H1 (cell line): ENCODE data around the gene NKTR. TPM values are rescaled to one million over a fixed set of nuclear protein-coding genes. Genes with fewer than 3 reads are reported as not detected.

ENCODE experiments used
- CTCF ChIA-PET: fragments of 300-600 bp; sonication (Branson Sonifier 250); formaldehyde crosslinking; loops from one replicate; lab custom pipeline; 2021; ENCODE audit not compliant: partially characterized antibody; lab: Charles Lee
- POLR2A ChIA-PET: fragments of 300-600 bp; sonication (Branson Sonifier 250); formaldehyde crosslinking; loops from one replicate; lab custom pipeline; 2021; ENCODE audit warnings: inconsistent platforms; ENCODE audit not compliant: partially characterized antibody; lab: Charles Lee
- DNase-seq, 2 experiments: peaks; one replicate each; pipeline versions ENCODE4 v3.0.0 to v3.0.0-alpha.2; 2010 to 2022; ENCODE audit warnings: low spot score in 2 of 2, low read depth in 1 of 2, mixed read lengths in 1 of 2
- FAIRE-seq: peaks from 2 replicates; lab custom pipeline; 2011; peaks lifted over from hg19 to GRCh38; lab: Jason Lieb, UNC
- H2AFZ ChIP-seq: 2 replicates; pipeline ENCODE4 v1.8.1; 2012; ENCODE audit warnings: low read length, inconsistent platforms
- H2AK5ac ChIP-seq: 2 replicates; pipeline ENCODE4 v1.6.1; 2013; ENCODE audit warnings: low read depth, low read length
- H2BK120ac ChIP-seq: replicated peaks from 2 replicates; pipeline ENCODE3; 2013; ENCODE audit warnings: low read depth, low read length, inconsistent platforms
- H2BK12ac ChIP-seq: 2 replicates; pipeline ENCODE4 v1.6.1; 2013; ENCODE audit warnings: low read depth, low read length
- H2BK15ac ChIP-seq: 2 replicates; pipeline ENCODE4 v1.6.1; 2013; ENCODE audit warnings: low read length
- H2BK20ac ChIP-seq: 2 replicates; pipeline ENCODE4 v1.6.1; 2013; ENCODE audit warnings: low read length
- H2BK5ac ChIP-seq: 2 replicates; pipeline ENCODE4 v1.6.1; 2013; ENCODE audit warnings: low read depth, low read length
- H3K14ac ChIP-seq: 2 replicates; pipeline ENCODE4 v1.6.1; 2013; ENCODE audit warnings: inconsistent platforms; ENCODE audit not compliant: insufficient read length
- H3K18ac ChIP-seq: 2 replicates; pipeline ENCODE4 v1.6.1; 2013; ENCODE audit warnings: low read length; ENCODE audit errors: extremely low read depth
- H3K23ac ChIP-seq: 2 replicates; pipeline ENCODE4 v1.6.1; 2013; ENCODE audit warnings: inconsistent platforms; ENCODE audit not compliant: insufficient read length
- H3K23me2 ChIP-seq: 2 replicates; pipeline ENCODE4 v1.6.1; 2013; ENCODE audit warnings: low read depth, low read length
- H3K27ac ChIP-seq: 2 replicates; pipeline ENCODE4 v1.6.1; 2011; ENCODE audit warnings: low read depth, low read length, inconsistent platforms
- H3K27me3 ChIP-seq, 4 experiments: replicated peaks in 1 of 4; 1 replicate in 1 of 4; 2 replicates in 3 of 4; pipeline versions ENCODE4 v1.6.1 to v1.8.1; 2011 to 2013; ENCODE audit warnings: low read length in 3 of 4, mild to moderate bottlenecking in 3 of 4, inconsistent platforms in 2 of 4, mixed read lengths in 2 of 4, moderate library complexity in 1 of 4; ENCODE audit not compliant: control insufficient read depth in 3 of 4, insufficient read depth in 3 of 4; ENCODE audit errors: extremely low read depth in 1 of 4
- H3K36me3 ChIP-seq, 4 experiments: 2 replicates each; pipeline versions ENCODE4 v1.6.1 to v1.8.1; 2011 to 2013; ENCODE audit warnings: mild to moderate bottlenecking in 4 of 4, low read length in 3 of 4, moderate library complexity in 2 of 4, control low read depth in 1 of 4, inconsistent platforms in 1 of 4; ENCODE audit not compliant: insufficient read depth in 4 of 4, control insufficient read depth in 2 of 4
- H3K4ac ChIP-seq: replicated peaks from 2 replicates; pipeline ENCODE3; 2013; ENCODE audit warnings: low read length, low read depth, mixed read lengths, inconsistent platforms; ENCODE audit not compliant: insufficient read length
- H3K4me1 ChIP-seq, 4 experiments: replicated peaks in 1 of 4; 1 replicate in 1 of 4; 2 replicates in 3 of 4; pipeline versions ENCODE4 v1.6.1 to v1.8.1; 2011 to 2013; ENCODE audit warnings: low read length in 3 of 4, inconsistent platforms in 2 of 4, mixed read lengths in 1 of 4; ENCODE audit not compliant: insufficient read depth in 4 of 4, control insufficient read depth in 3 of 4
- H3K4me2 ChIP-seq, 2 experiments: 2 replicates each; pipeline versions ENCODE4 v1.6.1 to v1.8.1; 2011 to 2013; ENCODE audit warnings: low read depth in 2 of 2, low read length in 2 of 2, control low read depth in 1 of 2, inconsistent platforms in 1 of 2, mild to moderate bottlenecking in 1 of 2; ENCODE audit not compliant: insufficient read depth in 1 of 2
- H3K4me3 ChIP-seq, 4 experiments: fragments of 200-600, 300-600 bp in 1 of 4; sonication (generic), shearing (Covaris generic), sonication (Bioruptor Twin) in 1 of 4; 2 replicates each; pipeline versions ENCODE4 v1.5.1 to v1.8.1; 2011 to 2016; ENCODE audit warnings: low read length in 4 of 4, low read depth in 3 of 4, control low read depth in 2 of 4, inconsistent platforms in 2 of 4, mild to moderate bottlenecking in 2 of 4, mixed read lengths in 1 of 4, moderate library complexity in 1 of 4; ENCODE audit not compliant: insufficient read depth in 2 of 4; ENCODE audit errors: extremely low read depth in 1 of 4
- H3K56ac ChIP-seq: replicated peaks from 2 replicates; pipeline ENCODE3; 2013; ENCODE audit warnings: low read depth, mild to moderate bottlenecking, mixed read lengths, low read length, inconsistent platforms; ENCODE audit not compliant: insufficient read length
- H3K79me1 ChIP-seq: 2 replicates; pipeline ENCODE4 v1.6.1; 2013; ENCODE audit warnings: low read depth, low read length, control low read depth
- H3K79me2 ChIP-seq, 2 experiments: 2 replicates each; pipeline versions ENCODE4 v1.6.1 to v1.8.1; 2012 to 2013; ENCODE audit warnings: low read length in 2 of 2, mild to moderate bottlenecking in 2 of 2, inconsistent platforms in 1 of 2; ENCODE audit not compliant: insufficient read depth in 2 of 2, control insufficient read depth in 1 of 2
- H3K9ac ChIP-seq, 4 experiments: replicated peaks in 1 of 4; 1 replicate in 1 of 4; 2 replicates in 3 of 4; pipeline versions ENCODE4 v1.6.1 to v1.8.1; 2011 to 2013; ENCODE audit warnings: low read depth in 3 of 4, low read length in 3 of 4, control low read depth in 2 of 4, mild to moderate bottlenecking in 2 of 4, moderate library complexity in 2 of 4, inconsistent platforms in 1 of 4; ENCODE audit errors: extremely low read depth in 1 of 4
- H3K9me3 ChIP-seq, 2 experiments: 2 replicates each; pipeline versions ENCODE4 v1.6.1 to v1.8.1; 2012 to 2013; ENCODE audit warnings: mild to moderate bottlenecking in 2 of 2, moderate library complexity in 2 of 2, control low read depth in 1 of 2, inconsistent platforms in 1 of 2, low read depth in 1 of 2, low read length in 1 of 2, mixed read lengths in 1 of 2; ENCODE audit not compliant: insufficient read depth in 2 of 2
- H4K20me1 ChIP-seq, 2 experiments: replicated peaks in 1 of 2; 2 replicates each; pipeline versions ENCODE3 to v1.8.1; 2011 to 2013; ENCODE audit warnings: inconsistent platforms in 2 of 2, low read length in 2 of 2, mild to moderate bottlenecking in 1 of 2; ENCODE audit not compliant: insufficient read depth in 2 of 2, control insufficient read depth in 1 of 2
- H4K5ac ChIP-seq: 2 replicates; pipeline ENCODE4 v1.6.1; 2013; ENCODE audit warnings: low read length, low read depth, mixed read lengths, inconsistent platforms; ENCODE audit not compliant: insufficient read length
- H4K8ac ChIP-seq: 2 replicates; pipeline ENCODE4 v1.8.0; 2013; ENCODE audit warnings: mild to moderate bottlenecking, moderate library complexity, low read length, inconsistent platforms; ENCODE audit not compliant: insufficient read depth; ENCODE audit errors: extremely low read depth
- H4K91ac ChIP-seq: replicated peaks from 2 replicates; pipeline ENCODE3; 2013; ENCODE audit warnings: low read length, mixed read lengths, inconsistent platforms; ENCODE audit not compliant: insufficient read length
- ATF2 ChIP-seq: IDR thresholded peaks from 2 replicates; pipeline ENCODE4 v1.6.1; 2012; ENCODE audit warnings: low read length, inconsistent platforms
- CEBPB ChIP-seq: IDR thresholded peaks from 2 replicates; pipeline ENCODE4 v1.6.1; 2012; ENCODE audit warnings: low read depth, low read length
- E2F6 ChIP-seq: IDR thresholded peaks from 2 replicates; pipeline ENCODE4 v1.6.1; 2012; ENCODE audit warnings: inconsistent platforms
- EGR1 ChIP-seq: IDR thresholded peaks from 2 replicates; pipeline ENCODE4 v1.6.1; 2011; ENCODE audit warnings: low read depth, low read length, borderline replicate concordance
- RXRA ChIP-seq: IDR thresholded peaks from 2 replicates; pipeline ENCODE4 v1.6.1; 2011; ENCODE audit warnings: low read depth, mild to moderate bottlenecking, low read length, moderate library complexity; ENCODE audit not compliant: insufficient read depth
- SP4 ChIP-seq: IDR thresholded peaks from 2 replicates; pipeline ENCODE4 v1.6.1; 2012; ENCODE audit warnings: low read length, inconsistent platforms
- WGBS, 2 experiments: shearing (Covaris generic) in 1 of 2; methylation state at CpG; one replicate each; pipeline versions ENCODE4 v1.1.6 to v1.1.7; 2013 to 2015; ENCODE audit warnings: low lambda C conversion rate in 2 of 2, mixed read lengths in 2 of 2, inconsistent platforms in 1 of 2, low coverage in 1 of 2, missing lambda C conversion rate in 1 of 2; ENCODE audit not compliant: insufficient replicate concordance in 2 of 2, insufficient coverage in 1 of 2, insufficient read length in 1 of 2; ENCODE audit errors: extremely low coverage in 1 of 2, missing lambda C conversion rate in 1 of 2; 5-methylcytosine and 5-hydroxymethylcytosine counted together
- polyA plus RNA-seq, 7 experiments: library from polyadenylated mRNA; depleted of rRNA in 3 of 7; stranded (reverse) in 5 of 7; unstranded in 2 of 7; fragments of >200 nt in 5 of 7; fragments of 200-250 nt in 2 of 7; gene quantifications; 1 replicate in 5 of 7; 2 replicates in 1 of 7; 4 replicates in 1 of 7; pipeline versions ENCODE4 v1.2.1 to v1.2.3, GENCODE V29; 2011 to 2013; ENCODE audit warnings: missing spikeins in 2 of 7, mixed read lengths in 2 of 7
- total RNA-seq: library from RNA; stranded (reverse); fragmentation: NEBNext Ultra II Directional; extraction: Animal tissue kit (Norgen Biotek cat#: 25700); gene quantifications from 2 replicates; pipeline ENCODE4 v1.2.1, GENCODE V29; 2021

Gene NKTR
- total and polyA plus RNA-seq, 2 of the 8 experiments (the other 6 are each of a cell fraction or from before 2014, with no cell fraction given) = 24.1 to 62.2 TPM

GRCh38 chr3:42688487-42689420, 88.3 kb downstream of the NKTR start:
- FAIRE-seq (no peak), DNase-seq (no peak)
- no peaks in the 10 kb centered on the region for H3K79me2 ChIP-seq
- no peak overlapping the region for H3K9ac ChIP-seq
- H3K56ac ChIP-seq = no peak overlapping the region
- ChIA-PET CTCF (interaction anchor here (0.9 to 3.3 kb wide), 7 partner anchors 9 to 68 kb away, joined by 3 to 14 read pairs (median 5); no protein-coding TSS in a partner anchor), POLR2A (interaction anchor here (0.8 kb wide), 1 partner anchor 121 kb away, joined by 3 read pairs; no protein-coding TSS in a partner anchor)
- H4K20me1 ChIP-seq = no peaks in the 10 kb centered on the region
- no peak overlapping the region for H3K4me2 ChIP-seq
- TF ChIP-seq ATF2 = no peak
- no peak for TF ChIP-seq SP4
- no peak for TF ChIP-seq CEBPB
- TF ChIP-seq RXRA = no peak
- TF ChIP-seq E2F6 = peak; percentile 46; the same call in 1 of the 2 replicates
- no peak for TF ChIP-seq EGR1
- H4K91ac ChIP-seq = no peak overlapping the region
- no peak overlapping the region for H2BK12ac ChIP-seq
- H3K14ac ChIP-seq = no peak overlapping the region
- no peak overlapping the region for H3K4ac ChIP-seq
- 91% methylated on average over 20 of the region's 22 CpGs; no CpG with 5 or more reads in 1 of the 2 experiments for WGBS, 2 experiments
- no peak overlapping the region for H3K23ac ChIP-seq
- H3K4me1 ChIP-seq = peaks cover 0 to 10% (median 4%) of the 10 kb centered on the region in 4 experiments; a peak in 4 of 7 replicates
- no peaks in the 10 kb centered on the region for H3K36me3 ChIP-seq
- no peak overlapping the region for H4K5ac ChIP-seq
- H3K27ac ChIP-seq = no peak overlapping the region; the same call in 1 of the 2 replicates
- H3K4me3 ChIP-seq = no peak overlapping the region
- no peak overlapping the region for H2AFZ ChIP-seq
- no peaks in the 10 kb centered on the region for H3K9me3 ChIP-seq
- no peak overlapping the region for H4K8ac ChIP-seq
- H3K23me2 ChIP-seq = no peaks in the 10 kb centered on the region
- no peak overlapping the region for H2BK120ac ChIP-seq
- no peak overlapping the region for H2BK15ac ChIP-seq
- no peaks in the 10 kb centered on the region for H3K79me1 ChIP-seq
- H3K27me3 ChIP-seq = no peaks in the 10 kb centered on the region
- no peak overlapping the region for H3K18ac ChIP-seq
- H2BK20ac ChIP-seq = no peak overlapping the region
- no peak overlapping the region for H2AK5ac ChIP-seq
- H2BK5ac ChIP-seq = no peak overlapping the region
